Effector memory CD8-positive, alpha-beta T cell (primary cell): ENCODE data around the gene FN3KRP.
A peak's percentile ranks its signal among the peaks of the same experiment; 100 is the strongest.

Experiments used
- ATAC-seq: fragments of 150-1000 bp; cut with Tn5 transposase; replicated peaks from 2 replicates; pipeline ENCODE4 v1.10.0; 2021; ENCODE audit warnings: mild to moderate bottlenecking, moderate library complexity
- DNase-seq, 3 experiments: peaks; one replicate each; pipeline ENCODE4 v3.0.0; 2021
- H3K27ac Mint-ChIP-seq, 2 donors: one replicate each; pipeline ENCODE4 v1.8.0; 2022; ENCODE audit warnings: mild to moderate bottlenecking in 2 of 2, mixed read lengths in 2 of 2, moderate library complexity in 2 of 2
- H3K27me3 Mint-ChIP-seq, 2 donors: one replicate each; pipeline ENCODE4 v1.8.0; 2022; ENCODE audit warnings: mixed read lengths in 2 of 2
- H3K36me3 Mint-ChIP-seq: one replicate; pipeline ENCODE4 v1.8.0; 2022; ENCODE audit warnings: mild to moderate bottlenecking, moderate library complexity, mixed read lengths; ENCODE audit not compliant: insufficient read depth
- H3K4me1 Mint-ChIP-seq, 2 donors: one replicate each; pipeline ENCODE4 v1.8.0; 2022; ENCODE audit warnings: low read depth in 2 of 2, mixed read lengths in 2 of 2
- H3K4me3 Mint-ChIP-seq, 2 donors: one replicate each; pipeline ENCODE4 v1.8.0; 2022; ENCODE audit warnings: mild to moderate bottlenecking in 2 of 2, mixed read lengths in 2 of 2, moderate library complexity in 2 of 2
- H3K9me3 Mint-ChIP-seq, 2 donors: one replicate each; pipeline ENCODE4 v1.8.0; 2022; ENCODE audit warnings: mixed read lengths in 2 of 2

The FN3KRP gene

DNA sequence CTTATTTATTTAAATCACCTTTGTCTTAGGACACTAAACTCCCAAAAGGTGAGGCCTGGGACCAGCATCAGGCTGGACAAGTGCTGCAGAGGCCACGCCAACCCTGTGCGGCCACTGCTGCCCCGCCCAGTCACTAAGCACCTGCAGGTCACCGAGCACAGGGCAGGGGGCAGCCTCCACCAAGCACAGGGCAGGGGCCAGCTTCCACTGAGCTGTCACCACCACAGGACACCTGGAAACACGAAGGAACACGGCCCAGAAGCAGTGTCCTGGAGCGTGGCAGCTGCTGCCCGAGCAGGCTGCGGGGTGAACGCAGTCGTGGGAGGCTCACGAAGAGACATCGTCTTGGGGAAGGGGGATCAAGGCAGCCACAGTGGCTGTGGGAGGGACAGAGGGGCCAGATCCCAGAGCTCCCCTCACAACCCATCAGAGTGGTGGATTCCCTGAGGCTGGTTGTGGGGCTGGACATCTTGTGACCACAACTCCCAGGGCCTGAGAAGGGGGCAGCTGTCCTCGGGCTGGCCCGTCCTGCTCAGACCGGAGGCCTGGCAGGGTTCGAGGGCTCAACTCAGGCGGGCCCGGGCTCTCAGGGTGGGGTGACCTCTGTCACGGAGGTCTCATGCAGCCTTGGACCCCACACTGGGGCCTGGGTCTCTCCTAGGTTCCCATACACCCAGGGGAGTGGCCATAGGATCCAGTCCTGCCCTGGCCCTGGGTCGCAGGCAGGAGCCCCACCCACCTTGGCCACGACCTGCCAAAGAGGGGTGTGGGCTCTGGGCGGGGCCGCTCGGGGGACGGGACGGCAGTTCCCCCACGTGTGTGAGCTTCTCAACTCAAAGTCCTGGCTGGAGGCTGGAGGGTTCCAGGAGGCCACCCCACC lies 36.7 kb upstream of the FN3KRP start:
- H3K9me3 Mint-ChIP-seq, result peaks cover 0 to 4% of the 10 kb centered on the region in 2 donors
- no peaks in the 10 kb centered on the region for H3K27me3 Mint-ChIP-seq
- ATAC-seq (no peak), DNase-seq (no peak)
- no peaks in the 10 kb centered on the region for H3K4me1 Mint-ChIP-seq
- no peaks in the 10 kb centered on the region for H3K36me3 Mint-ChIP-seq
- no peak overlapping the region for H3K4me3 Mint-ChIP-seq
- H3K27ac Mint-ChIP-seq, result no peak overlapping the region

DNA sequence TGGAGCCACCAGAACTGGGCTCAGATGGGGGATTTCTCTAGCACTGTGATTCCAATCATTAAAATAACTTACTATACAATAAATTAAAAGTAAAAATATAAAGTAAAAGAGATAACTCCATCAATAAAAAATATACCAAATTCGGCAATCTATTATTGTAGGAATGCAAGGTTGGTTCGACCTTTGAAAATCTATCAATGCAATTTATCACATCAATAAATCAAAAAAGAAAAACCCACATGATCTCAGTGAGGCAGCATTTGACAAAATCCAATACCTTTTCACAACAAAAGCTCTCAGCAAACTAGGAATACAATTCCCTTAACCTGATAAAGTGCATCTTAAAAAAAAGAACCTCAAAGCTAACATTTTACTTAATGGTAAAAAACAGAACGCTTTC lies 35.0 kb upstream of the FN3KRP start:
- Mint-ChIP-seq H3K9me3 (peaks cover 0 to 4% of the 10 kb centered on the region in 2 donors), H3K4me3 (no peak overlapping the region), H3K27me3 (no peaks in the 10 kb centered on the region), H3K27ac (no peak overlapping the region), H3K36me3 (no peaks in the 10 kb centered on the region), H3K4me1 (no peaks in the 10 kb centered on the region)
- DNase-seq (no peak), ATAC-seq (no peak)

GRCh38 chr17:82683534-82683933 lies 33.0 kb upstream of the FN3KRP start:
- Mint-ChIP-seq H3K9me3 (peaks cover 0 to 4% of the 10 kb centered on the region in 2 donors), H3K27ac (peak overlapping the region in 1 of 2 donors; percentile 8), H3K36me3 (no peaks in the 10 kb centered on the region), H3K4me3 (no peak overlapping the region), H3K27me3 (no peaks in the 10 kb centered on the region), H3K4me1 (no peaks in the 10 kb centered on the region)
- DNase-seq, result no peak
- ATAC-seq, result no peak

- Mint-ChIP-seq H3K36me3 (no peaks in the 10 kb centered on the region), H3K27ac (no peak overlapping the region), H3K4me3 (no peak overlapping the region), H3K4me1 (no peaks in the 10 kb centered on the region), H3K27me3 (no peaks in the 10 kb centered on the region), H3K9me3 (peaks cover 0 to 4% of the 10 kb centered on the region in 2 donors)
- DNase-seq (no peak), ATAC-seq (no peak)
Observed at GRCh38 chr17:82684228-82684841, 32.2 kb upstream of the FN3KRP start.

GRCh38 chr17:82685291-82685690 lies 31.2 kb upstream of the FN3KRP start:
- Mint-ChIP-seq H3K36me3 (no peaks in the 10 kb centered on the region), H3K9me3 (peaks cover 0 to 4% of the 10 kb centered on the region in 2 donors), H3K4me3 (no peak overlapping the region), H3K4me1 (peaks cover 0 to 4% of the 10 kb centered on the region in 2 donors), H3K27ac (no peak overlapping the region), H3K27me3 (no peaks in the 10 kb centered on the region)
- no peak for ATAC-seq
- DNase-seq, result no peak

- Mint-ChIP-seq H3K36me3 (no peaks in the 10 kb centered on the region), H3K4me3 (no peak overlapping the region), H3K4me1 (peaks cover 0 to 4% of the 10 kb centered on the region in 2 donors), H3K9me3 (peaks cover 0 to 4% of the 10 kb centered on the region in 2 donors), H3K27me3 (no peaks in the 10 kb centered on the region), H3K27ac (no peak overlapping the region)
- DNase-seq (no peak), ATAC-seq (no peak)
Observed at GRCh38 chr17:82686366-82687324, 29.9 kb upstream of the FN3KRP start.

DNA sequence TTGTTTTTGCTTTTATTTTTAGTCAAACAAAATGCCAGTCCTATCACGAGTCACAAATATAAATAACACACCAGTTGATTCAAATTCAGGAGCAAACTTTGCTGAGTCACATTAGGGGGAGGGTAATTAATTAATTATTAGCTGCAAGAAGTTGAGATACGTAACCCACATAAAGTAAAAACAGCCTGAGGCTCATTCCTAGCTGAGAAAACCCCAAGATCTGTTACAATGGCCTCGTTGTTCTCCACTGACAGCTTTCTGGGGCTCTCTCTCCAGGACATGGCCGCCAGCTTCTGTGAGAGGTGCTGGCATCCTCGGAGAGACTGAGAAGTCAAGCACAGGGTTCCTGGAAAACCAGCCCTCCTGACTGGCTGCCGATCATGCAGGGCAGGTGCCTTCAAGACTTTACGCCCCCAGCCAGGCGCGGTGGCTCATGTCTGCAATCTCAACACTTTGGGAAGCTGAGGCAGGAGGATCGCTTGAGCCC lies 29.1 kb upstream of the FN3KRP start:
- no peak for ATAC-seq
- no peak for DNase-seq
- Mint-ChIP-seq H3K27ac (no peak overlapping the region), H3K36me3 (no peaks in the 10 kb centered on the region), H3K9me3 (no peaks in the 10 kb centered on the region), H3K27me3 (no peaks in the 10 kb centered on the region), H3K4me3 (no peak overlapping the region), H3K4me1 (peaks cover 0 to 4% of the 10 kb centered on the region in 2 donors)

GRCh38 chr17:82687871-82688270 lies 28.6 kb upstream of the FN3KRP start:
- H3K4me3 Mint-ChIP-seq, result no peak overlapping the region
- DNase-seq, result no peak

DNA sequence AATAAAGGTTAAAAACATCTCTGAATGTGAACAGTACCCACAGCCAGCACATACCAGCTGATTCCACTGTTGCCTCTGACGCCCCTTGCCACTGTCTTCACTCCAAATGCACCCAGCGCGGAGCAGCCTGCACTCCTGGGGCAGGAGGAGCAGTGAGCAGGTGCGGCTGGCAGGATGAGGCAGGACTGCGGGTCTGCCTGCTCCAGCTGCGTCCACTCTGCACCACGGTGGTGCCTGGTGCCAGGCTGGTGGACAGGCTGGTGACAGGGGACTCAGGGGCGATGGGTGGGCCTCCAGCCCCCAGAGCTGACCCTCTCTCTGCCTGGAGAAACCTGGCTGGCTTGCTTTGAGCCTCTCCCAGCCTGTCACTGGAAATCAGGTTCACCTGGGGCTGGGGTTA lies 27.4 kb upstream of the FN3KRP start:
- H3K9me3 Mint-ChIP-seq, result no peaks in the 10 kb centered on the region
- H3K4me1 Mint-ChIP-seq, result peaks cover 0 to 4% of the 10 kb centered on the region in 2 donors
- H3K27me3 Mint-ChIP-seq, result no peaks in the 10 kb centered on the region
- no peak overlapping the region for H3K4me3 Mint-ChIP-seq
- H3K27ac Mint-ChIP-seq, result no peak overlapping the region
- ATAC-seq (no peak), DNase-seq (no peak)
- peaks cover 5% of the 10 kb centered on the region for H3K36me3 Mint-ChIP-seq

More at GRCh38 chr17:82687871-82688270, 28.6 kb upstream of the FN3KRP start:
- peaks cover 0 to 4% of the 10 kb centered on the region in 2 donors for H3K4me1 Mint-ChIP-seq
- no peaks in the 10 kb centered on the region for H3K9me3 Mint-ChIP-seq
- no peak overlapping the region for H3K27ac Mint-ChIP-seq
- no peaks in the 10 kb centered on the region for H3K27me3 Mint-ChIP-seq
- no peak for ATAC-seq
- H3K36me3 Mint-ChIP-seq, result peaks cover under 1% of the 10 kb centered on the region

DNA sequence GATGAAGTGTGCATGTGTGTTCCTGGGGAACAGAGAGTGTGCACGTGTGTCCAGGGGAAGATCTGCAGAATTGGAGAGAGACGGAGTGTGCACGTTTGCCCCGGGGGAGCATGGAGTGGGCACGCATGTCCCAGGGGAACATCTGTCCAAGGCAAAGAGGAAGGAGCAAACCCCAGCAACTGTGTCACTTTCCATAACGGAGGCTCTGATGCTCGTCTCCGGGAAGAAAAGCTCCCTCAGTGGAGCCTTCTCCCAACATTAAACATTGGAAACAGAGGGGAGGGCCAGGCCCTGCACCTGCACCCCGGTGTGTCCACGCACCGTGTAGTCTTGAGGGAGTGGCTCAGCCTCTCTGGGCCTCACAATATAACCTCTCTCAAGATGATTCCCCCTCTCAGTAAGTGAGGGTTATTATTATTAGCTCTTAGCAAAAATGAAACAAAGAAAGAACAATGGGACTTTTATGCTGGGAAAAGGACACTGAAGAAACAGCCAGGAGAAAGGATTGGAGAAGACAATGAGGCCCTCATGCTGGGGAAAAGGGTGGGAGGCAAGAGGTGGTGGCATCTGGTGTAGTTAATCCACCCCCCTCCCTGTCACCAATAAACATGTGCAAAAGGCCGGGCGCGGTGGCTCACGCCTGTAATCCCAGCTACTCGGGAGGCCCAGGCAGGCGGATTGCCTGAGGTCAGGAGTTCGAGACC lies 25.6 kb upstream of the FN3KRP start:
- H3K36me3 Mint-ChIP-seq, result peaks cover 5% of the 10 kb centered on the region
- ATAC-seq (no peak), DNase-seq (no peak)
- H3K9me3 Mint-ChIP-seq, result peaks cover 0 to 2% of the 10 kb centered on the region in 2 donors
- H3K27me3 Mint-ChIP-seq, result no peaks in the 10 kb centered on the region
- H3K4me1 Mint-ChIP-seq, result peaks cover 0 to 4% of the 10 kb centered on the region in 2 donors
- peak overlapping the region in 1 of 2 donors; percentile 32 for H3K27ac Mint-ChIP-seq
- no peak overlapping the region for H3K4me3 Mint-ChIP-seq

- H3K4me1 Mint-ChIP-seq, result peaks cover under 1 to 4% of the 10 kb centered on the region in 2 donors
- H3K4me3 Mint-ChIP-seq, result no peak overlapping the region
- DNase-seq (no peak), ATAC-seq (no peak)
- peaks cover 0 to 2% of the 10 kb centered on the region in 2 donors for H3K9me3 Mint-ChIP-seq
- H3K27ac Mint-ChIP-seq, result peak overlapping the region in 1 of 2 donors; percentile 32
- peaks cover 5% of the 10 kb centered on the region for H3K36me3 Mint-ChIP-seq
- no peaks in the 10 kb centered on the region for H3K27me3 Mint-ChIP-seq
Observed at GRCh38 chr17:82691714-82692113, 24.8 kb upstream of the FN3KRP start.

DNA sequence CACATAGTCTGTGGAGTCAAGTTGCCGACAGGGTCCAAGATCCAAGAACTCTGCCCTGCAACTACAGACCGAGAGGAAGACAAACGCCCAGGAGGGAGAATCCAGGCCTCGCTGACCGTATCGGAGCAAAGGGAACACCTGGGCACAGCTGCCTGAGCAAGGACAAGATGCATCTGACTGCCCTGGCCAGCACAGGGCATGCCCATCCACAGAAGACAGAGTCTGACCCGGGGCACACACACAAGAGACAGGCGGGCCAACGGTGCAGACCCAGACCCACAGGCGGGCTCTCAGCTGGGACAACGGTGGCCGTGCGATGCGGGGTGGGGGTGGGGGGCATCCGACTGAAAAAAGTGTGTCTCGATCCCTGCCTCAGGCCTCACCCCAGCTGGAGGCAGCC lies 24.2 kb upstream of the FN3KRP start:
- peaks cover 3 to 5% of the 10 kb centered on the region in 2 donors for H3K4me1 Mint-ChIP-seq
- ATAC-seq (no peak), DNase-seq (no peak)
- peaks cover 8% of the 10 kb centered on the region for H3K36me3 Mint-ChIP-seq
- H3K27ac Mint-ChIP-seq, result no peak overlapping the region
- H3K9me3 Mint-ChIP-seq, result peaks cover 0 to 2% of the 10 kb centered on the region in 2 donors
- no peak overlapping the region for H3K4me3 Mint-ChIP-seq
- H3K27me3 Mint-ChIP-seq, result no peaks in the 10 kb centered on the region
